Activated T-helper 9 cell treated with anti-CD3 and anti-CD28 coated beads, Interleukin-2, amount 50 U/mL, for 16 hours (primary cell): ENCODE results near the gene DYNC2I2.
"Not testable (repeated sequence)": the region's sequence is repeated elsewhere in the genome, so short reads cannot be mapped to it uniquely, and the experiment has no call there.

Experiments
- DNase-seq: peaks from one replicate; pipeline ENCODE4 v3.0.0-alpha.2; 2020; ENCODE audit warnings: low read depth

Gene DYNC2I2

DNA sequence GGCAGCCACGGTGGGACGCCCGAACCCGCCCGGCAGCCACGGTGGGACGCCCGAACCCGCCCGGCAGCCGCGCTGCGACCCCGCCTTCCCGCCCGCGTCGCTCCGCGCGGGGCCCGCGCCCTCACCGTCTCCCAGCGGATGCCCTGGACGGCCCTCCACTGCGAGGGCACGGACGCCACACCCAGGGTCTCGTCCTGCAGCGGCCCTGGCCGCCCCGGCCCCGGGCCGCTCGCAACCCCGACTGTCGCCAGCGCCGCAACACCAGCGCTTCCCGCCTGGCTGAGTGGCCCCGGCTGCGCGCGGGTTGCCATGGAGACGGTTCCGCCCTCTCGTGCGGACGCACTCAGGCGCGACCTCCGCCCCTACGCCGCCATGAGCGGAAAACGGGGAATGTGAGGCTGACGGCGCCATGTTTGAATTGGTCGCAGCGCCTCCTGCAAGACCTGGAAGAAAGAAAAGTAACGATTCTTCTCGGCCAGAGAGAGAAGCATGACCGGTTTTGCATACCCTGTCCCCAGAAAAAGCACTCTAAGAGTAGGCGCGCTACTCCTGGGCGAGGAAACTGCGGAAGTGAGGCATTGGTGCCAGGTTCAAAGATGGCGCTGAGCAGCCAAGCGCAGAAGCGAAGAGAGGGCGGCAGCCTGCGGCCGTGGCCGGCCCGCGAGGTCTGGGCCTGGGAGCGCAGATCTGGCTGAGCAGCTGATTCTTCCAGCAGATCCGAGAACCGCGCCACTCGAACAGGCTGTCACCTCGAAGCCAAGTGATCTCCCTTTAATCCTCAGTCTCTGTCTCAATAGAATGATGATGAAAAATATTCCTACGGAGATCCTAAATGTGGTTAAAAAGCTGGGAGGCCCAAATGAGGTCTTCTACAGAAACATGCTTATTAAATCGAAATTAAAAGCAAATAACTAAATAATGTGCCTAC, at the start of gene DYNC2I2:
TSS of gene DYNC2I2 (minus strand) at position 432 of the 928 bp plus-strand sequence. CDS start at position 311, 121 bp downstream.
- peak; percentile 95 for DNase-seq

DNA sequence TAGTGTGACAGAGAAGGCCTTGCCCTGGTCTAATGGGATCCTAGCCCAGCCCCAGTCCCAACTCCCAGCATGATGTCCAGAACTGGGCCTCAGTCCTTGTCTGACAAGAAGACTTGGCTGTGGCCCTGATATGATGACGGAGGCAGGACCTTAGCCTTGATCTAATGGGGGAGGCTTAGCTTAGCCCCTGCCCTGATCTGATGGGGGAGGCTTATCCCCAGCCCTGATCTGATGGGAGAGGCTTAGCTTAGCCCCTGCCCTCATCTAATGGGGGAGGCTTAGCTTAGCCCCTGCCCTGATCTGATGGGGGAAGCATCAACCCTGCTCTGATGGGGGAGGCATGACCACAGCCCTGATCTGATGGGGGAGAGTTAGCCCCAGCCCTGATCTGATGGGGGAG, 49.4 kb upstream of the DYNC2I2 start:
- no peak for DNase-seq

DNA sequence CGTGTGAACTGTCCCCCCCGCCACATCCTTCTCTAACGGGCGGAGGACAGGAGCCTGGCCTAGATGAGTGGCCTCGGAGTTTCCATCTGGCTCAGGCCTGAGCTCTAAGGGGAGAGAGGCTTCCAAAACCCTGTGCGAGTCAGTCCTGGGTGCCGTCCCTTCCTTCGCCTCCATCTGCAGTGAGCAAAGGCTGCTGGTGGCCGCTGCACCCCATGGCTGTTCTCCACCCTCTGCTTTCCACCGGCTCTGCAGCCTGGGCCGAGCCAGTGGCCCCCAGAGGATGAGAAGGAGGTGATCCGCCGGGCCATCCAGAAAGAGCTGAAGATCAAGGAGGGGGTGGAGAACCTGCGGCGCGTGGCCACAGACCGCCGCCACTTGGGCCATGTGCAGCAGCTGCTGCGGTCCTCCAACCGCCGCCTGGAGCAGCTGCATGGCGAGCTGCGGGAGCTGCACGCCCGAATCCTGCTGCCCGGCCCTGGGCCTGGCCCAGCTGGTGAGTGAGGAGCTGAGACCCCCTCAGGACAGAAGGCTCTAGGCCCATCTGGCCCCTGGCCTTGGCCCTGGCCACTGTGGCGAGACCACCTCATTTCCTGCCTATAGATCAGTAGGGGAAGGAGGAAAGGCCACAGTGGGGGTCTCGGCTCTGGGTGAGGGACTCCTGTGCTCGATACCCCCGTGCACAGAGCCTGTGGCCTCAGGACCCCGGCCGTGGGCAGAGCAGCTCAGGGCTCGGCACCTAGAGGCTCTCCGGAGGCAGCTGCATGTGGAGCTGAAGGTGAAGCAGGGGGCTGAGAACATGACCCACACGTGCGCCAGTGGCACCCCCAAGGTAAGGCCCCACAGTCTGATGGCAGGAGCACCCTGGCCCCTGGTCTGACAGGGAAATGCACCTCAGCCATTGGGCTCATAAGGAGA, 48.7 kb upstream of the DYNC2I2 start:
- DNase-seq, result no peak

GRCh38 chr9:128704356-128704670, 47.7 kb upstream of the DYNC2I2 start:
- DNase-seq, result no peak

DNA sequence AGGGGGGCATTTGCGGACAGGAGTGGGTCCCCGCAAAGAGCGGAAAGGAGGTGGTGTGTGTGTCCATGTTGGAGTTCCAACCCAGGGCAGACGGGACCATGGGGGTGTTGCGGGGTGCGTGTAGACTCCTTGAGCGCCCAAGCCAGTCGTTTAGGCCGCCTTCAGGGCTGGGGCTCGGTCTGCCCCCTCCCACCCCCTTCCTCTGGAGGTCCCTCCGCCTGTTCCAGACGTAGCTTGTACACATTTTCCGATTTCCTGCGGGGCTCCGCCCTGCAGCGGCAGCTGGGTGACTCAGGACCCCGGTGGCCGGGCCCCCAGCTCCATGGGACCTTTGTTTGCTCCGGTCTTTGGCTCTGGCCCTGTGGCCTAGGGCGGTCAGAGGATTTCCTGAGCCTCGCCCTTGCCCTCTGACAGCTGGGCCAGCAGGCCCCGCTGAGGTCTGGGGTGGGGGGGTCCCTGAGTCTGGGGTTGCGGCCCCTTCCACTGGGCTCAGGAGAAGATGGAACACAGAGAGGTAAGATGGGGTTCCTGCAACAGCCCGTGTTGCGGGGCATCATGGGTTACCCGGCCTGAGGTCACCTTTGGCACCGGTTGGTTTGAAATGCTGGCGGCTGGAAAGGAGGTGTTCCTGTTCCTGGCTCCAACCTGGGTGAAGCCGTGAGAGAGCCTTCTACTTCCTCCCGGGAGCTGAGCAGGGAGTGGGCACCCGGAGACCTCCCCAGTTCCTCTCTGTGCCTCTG, 47.1 kb upstream of the DYNC2I2 start:
- DNase-seq, result no peak

DNA sequence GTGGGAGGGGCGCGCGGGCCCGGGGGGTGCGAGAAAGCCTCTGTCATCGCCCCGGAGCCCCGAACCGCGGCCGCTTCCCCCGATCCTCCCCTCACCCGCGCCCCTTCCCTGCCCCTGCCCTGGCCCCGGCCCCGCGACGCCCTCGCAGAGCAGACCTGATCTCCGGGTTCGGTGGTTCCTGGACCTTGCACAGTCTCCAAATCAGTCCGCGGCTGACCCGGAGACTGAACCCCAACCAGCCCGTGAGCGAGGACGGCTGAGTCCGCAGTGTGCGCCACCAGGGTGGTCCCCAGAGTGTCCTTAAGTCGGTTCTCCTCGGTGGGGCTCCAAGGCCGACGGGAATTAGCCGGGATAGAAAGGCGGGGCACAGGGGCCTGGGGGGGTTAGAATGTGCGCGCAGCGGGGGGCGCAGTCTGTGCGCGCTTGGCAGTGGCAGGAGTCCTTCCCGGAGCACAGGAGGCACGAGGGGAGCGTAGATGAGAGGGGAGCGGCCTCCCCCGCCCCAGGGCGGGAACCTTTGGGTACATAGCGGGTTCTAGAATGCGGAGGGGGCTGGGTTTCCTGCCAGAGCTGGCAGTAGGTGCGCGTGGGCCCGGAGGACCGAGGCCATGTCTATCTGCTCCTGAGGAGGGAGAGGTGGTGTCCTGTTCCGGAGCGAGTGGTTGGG, 46.4 kb upstream of the DYNC2I2 start:
- no peak for DNase-seq

GRCh38 chr9:128702445-128702948, 45.9 kb upstream of the DYNC2I2 start, which contains the start of gene PKN3:
PKN3 (plus strand) TSS chr9:128702503; CDS start chr9:128702916, 413 bp downstream.
- peak; percentile 78 for DNase-seq

DNA sequence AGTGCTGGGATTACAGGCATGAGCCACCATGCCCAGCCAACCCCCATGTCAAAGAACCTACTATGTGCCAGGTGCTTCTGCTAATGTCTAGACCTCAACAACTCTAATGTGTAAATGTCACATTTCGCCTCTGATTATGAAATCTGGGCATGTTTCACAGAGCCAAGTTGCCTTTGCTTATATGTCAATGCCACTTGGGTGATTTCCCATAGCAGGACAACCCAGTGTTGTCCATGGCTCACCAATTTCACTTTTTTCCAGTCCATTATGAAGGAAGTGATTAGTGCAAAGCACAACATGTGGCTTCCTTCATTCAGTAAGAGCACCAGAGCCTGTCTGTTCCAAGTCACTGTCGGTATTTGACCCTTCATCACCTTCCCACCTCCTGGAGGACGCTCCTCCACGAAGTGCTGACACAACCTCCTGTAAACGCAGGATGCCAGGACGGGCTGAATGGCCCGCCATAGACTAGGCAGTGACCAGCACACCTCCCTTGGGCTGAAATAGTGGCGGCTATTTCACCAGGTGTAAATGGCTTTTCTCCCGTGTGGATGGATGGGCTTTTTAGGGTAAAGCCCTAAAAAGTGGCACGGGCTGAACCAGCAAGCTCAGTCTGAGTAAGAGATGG, 44.7 kb upstream of the DYNC2I2 start:
- no peak for DNase-seq

GRCh38 chr9:128699096-128699795, 42.6 kb upstream of the DYNC2I2 start:
- DNase-seq, result not testable (repeated sequence)

- no peak for DNase-seq
Observed at GRCh38 chr9:128696923-128697707, 40.5 kb upstream of the DYNC2I2 start.

DNA sequence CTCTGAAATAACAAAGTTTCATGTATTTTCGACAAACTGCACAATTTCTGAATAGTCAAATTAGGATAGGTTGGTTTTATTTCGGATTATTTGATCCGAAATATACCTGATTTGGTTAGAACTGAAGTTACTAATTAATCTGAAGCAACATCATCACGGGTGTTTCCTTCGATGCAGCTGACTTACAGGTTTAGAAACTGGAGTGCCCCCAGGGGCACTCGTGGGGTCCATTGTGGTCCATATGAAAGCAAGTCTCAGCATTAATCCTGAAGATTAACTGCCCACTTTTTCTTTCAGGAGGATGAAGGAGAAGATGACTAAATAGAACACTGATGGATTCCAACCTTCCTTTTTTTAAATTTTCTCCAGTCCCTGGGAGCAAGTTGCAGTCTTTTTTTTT, 37.7 kb upstream of the DYNC2I2 start:
- DNase-seq, result no peak

DNA sequence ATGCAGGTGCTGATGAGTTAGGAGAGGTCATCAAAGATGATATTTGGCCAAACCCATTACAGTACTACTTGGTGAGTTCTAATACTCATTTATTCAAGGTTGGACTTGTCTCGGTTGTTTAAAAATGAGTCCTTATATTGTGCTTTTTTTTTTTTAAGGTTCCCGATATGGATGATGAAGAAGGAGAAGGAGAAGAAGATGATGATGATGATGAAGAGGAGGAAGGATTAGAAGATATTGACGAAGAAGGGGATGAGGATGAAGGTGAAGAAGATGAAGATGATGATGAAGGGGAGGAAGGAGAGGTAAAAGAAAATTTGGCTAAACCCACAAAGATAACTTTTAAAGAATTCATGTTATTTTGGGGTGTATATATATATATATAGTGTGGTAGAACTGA, 37.1 kb upstream of the DYNC2I2 start:
- not testable (repeated sequence) for DNase-seq

- no peak for DNase-seq
Observed at GRCh38 chr9:128690684-128691034, 34.0 kb upstream of the DYNC2I2 start.

GRCh38 chr9:128689820-128690683, 33.4 kb upstream of the DYNC2I2 start:
- DNase-seq, result peak; percentile 41

GRCh38 chr9:128689293-128689774, 32.7 kb upstream of the DYNC2I2 start:
- DNase-seq, result no peak

DNA sequence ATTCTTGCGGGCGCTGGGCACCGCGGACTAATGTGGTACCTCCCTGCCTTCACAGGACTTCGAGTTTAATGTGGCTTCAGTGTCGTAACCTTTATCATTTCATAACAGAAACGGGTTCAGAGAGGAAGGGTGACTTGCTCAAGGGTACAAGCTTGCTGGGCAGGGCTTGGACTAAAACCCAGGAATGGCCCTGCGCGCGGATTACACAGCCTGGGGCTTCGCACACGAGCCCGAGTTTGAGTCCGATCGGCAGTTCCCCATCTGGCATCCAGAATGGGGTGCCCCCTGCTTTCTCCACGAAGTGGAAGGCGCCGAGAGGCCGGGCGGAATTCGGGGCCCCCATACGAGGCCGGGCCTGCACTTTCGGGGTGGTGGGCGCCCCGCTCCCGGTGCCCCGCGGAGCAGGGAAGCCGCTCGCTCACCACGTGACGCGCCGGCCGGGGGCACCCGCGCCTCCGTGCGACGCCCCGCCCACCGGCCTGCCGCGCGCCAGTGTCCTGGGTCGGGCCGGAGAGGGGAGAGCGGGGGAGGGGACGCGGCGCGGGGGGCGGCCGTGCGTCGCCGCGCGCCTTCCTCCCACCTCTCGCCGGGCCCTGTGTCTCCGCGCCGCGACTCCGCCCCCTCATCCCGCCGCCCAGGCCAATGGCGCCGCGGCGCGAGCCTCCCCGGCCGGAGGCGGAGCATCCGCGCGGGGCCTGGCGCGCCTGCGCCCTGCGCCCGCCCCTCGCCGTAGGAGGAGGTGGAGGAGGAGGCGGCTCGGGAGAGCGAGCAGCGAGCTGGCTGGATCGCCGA, 32.0 kb upstream of the DYNC2I2 start, which contains the start of gene SET:
TSS of gene SET (plus strand) at position 722 of the 792 bp plus-strand sequence. CDS start 361 bp downstream, outside the sequence.
- peak; percentile 90 for DNase-seq

DNA sequence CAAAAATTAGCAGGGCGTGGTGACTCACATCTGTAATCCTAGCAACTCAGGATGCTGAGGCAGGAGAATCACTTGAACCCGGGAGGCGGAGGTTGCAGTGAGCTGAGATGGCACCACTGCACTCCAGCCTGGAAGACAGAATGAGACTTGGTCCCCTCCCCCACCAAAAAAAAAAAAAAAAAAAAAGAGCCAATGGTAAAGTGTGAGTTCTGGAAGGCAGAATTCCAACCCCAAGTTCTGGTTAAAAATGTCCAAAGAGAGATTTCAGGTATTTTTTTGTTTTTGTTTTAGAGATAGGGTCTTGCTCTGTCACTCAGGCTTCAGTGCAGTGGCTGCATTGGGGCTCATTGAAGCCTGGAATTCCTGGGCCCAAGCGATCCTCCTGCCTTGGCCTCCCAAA, 30.8 kb upstream of the DYNC2I2 start:
- no peak for DNase-seq
